ENCODE measurements around the gene SNX1. TPM values are rescaled to one million over a fixed set of nuclear protein-coding genes. Genes with fewer than 3 reads are reported as not detected.
A peak's percentile ranks its signal among the peaks of the same experiment; 100 is the strongest.

SNX1 gene
- total and polyA plus RNA-seq, 2 of the 8 experiments (the other 6 are each of a cell fraction or from before 2014, with no cell fraction given) = 27.9 to 59.8 TPM

DNA sequence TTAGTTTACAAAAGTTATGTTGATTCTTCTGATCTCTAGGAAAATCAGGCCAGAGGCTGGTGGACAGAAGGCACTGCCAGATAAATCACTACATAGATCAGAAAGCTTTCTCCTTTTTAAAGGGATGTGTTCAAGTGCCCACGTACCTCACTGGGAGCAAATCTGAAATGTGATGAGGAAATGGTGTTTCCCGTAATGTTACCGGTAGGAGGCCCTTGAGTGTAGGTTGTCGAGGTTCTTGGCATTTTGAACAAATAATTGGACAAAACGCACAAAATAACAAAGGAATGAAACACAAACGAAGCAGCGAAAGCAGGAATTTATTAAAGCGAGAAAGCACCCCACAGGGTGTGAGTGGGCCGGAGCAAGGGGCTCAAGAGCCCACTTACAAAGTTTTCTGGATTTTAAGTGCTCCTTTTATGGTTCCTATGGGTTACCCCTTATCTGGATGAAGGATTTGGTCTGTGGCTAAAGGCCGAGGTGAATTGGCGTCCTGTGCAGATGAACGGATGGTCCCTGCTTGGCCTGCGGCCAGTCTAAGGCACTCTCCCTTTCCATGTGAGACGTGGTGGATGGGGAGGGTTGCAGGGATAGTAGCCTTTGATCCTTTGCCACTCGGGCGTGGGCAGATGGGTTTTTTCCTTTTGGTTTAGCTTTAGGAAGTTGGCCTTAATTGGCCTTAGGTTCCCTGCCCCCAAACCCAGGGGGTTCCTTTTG lies 1.0 kb downstream of the SNX1 start:
- Histone ChIP-seq H4K91ac (replicated peaks; ENCODE audit: insufficient read length, low read length) (no peak overlapping the region), H3K14ac (ENCODE audit: insufficient read length) (no peak overlapping the region), H3K36me3 (ENCODE audit: control insufficient read depth in 2 of 4, insufficient read depth in 4 of 4, low read length in 3 of 4) (no peaks in the 10 kb centered on the region), H4K20me1 (replicated peaks in 1 of 2; ENCODE audit: control insufficient read depth in 1 of 2, insufficient read depth in 2 of 2, low read length in 2 of 2) (peaks cover 0 to 2% of the 10 kb centered on the region in 2 experiments), H3K23me2 (ENCODE audit: low read depth, low read length) (peaks cover 12% of the 10 kb centered on the region), H2BK5ac (ENCODE audit: low read depth, low read length) (no peak overlapping the region), H2BK20ac (ENCODE audit: low read length) (no peak overlapping the region), H3K79me1 (ENCODE audit: low read depth, low read length) (peaks cover 2% of the 10 kb centered on the region; the same call in 1 of the 2 replicates), H2BK15ac (ENCODE audit: low read length) (no peak overlapping the region), H3K79me2 (ENCODE audit: control insufficient read depth in 1 of 2, insufficient read depth in 2 of 2, low read length in 2 of 2) (peaks cover 0 to 57% of the 10 kb centered on the region in 2 experiments; a peak in 2 of 4 replicates), H3K4ac (replicated peaks; ENCODE audit: insufficient read length, low read depth, low read length) (no peak overlapping the region), H2BK12ac (ENCODE audit: low read depth, low read length) (no peak overlapping the region), H3K23ac (ENCODE audit: insufficient read length) (no peak overlapping the region), H3K4me1 (replicated peaks in 1 of 4; ENCODE audit: control insufficient read depth in 3 of 4, insufficient read depth in 4 of 4, low read length in 3 of 4) (peaks cover 2 to 6% (median 4%) of the 10 kb centered on the region in 4 experiments), H2AK5ac (ENCODE audit: low read depth, low read length) (no peak overlapping the region), H3K18ac (ENCODE audit: extremely low read depth, low read length) (no peak overlapping the region), H2BK120ac (replicated peaks; ENCODE audit: low read depth, low read length) (no peak overlapping the region), H3K4me2 (ENCODE audit: insufficient read depth in 1 of 2, low read depth in 2 of 2, low read length in 2 of 2) (peak overlapping the region; percentile 92 to 95), H3K56ac (replicated peaks; ENCODE audit: insufficient read length, low read depth, low read length) (no peak overlapping the region), H3K27ac (ENCODE audit: low read depth, low read length) (no peak overlapping the region), H3K27me3 (replicated peaks in 1 of 4; ENCODE audit: control insufficient read depth in 3 of 4, extremely low read depth in 1 of 4, insufficient read depth in 3 of 4, low read length in 3 of 4) (no peaks in the 10 kb centered on the region), H3K9ac (replicated peaks in 1 of 4; ENCODE audit: extremely low read depth in 1 of 4, low read depth in 3 of 4, low read length in 3 of 4) (peak overlapping the region in 3 of 4 experiments; percentile 4 to 49 (median 20); a peak in 3 of 7 replicates), H4K5ac (ENCODE audit: insufficient read length, low read depth, low read length) (no peak overlapping the region), H3K9me3 (ENCODE audit: insufficient read depth in 2 of 2, low read depth in 1 of 2, low read length in 1 of 2) (no peaks in the 10 kb centered on the region), H4K8ac (ENCODE audit: extremely low read depth, insufficient read depth, low read length) (no peak overlapping the region), H3K4me3 (ENCODE audit: extremely low read depth in 1 of 4, insufficient read depth in 2 of 4, low read depth in 3 of 4, low read length in 4 of 4) (peak overlapping the region; percentile 83 to 92 (median 86)), H2AFZ (ENCODE audit: low read length) (no peak overlapping the region)
- FAIRE-seq = no peak
- POLR2A ChIA-PET (ENCODE audit: partially characterized antibody) = interaction anchor here (0.8 kb wide), 1 partner anchor 71 kb away, joined by 3 read pairs; no protein-coding TSS in a partner anchor
- no peak for TF ChIP-seq RNF2 (IDR thresholded peaks at IDR 0.05; ENCODE audit: borderline replicate concordance, low read depth, low read length, missing control alignments, poor library complexity, severe bottlenecking)
- TF ChIP-seq, protein P1, sequence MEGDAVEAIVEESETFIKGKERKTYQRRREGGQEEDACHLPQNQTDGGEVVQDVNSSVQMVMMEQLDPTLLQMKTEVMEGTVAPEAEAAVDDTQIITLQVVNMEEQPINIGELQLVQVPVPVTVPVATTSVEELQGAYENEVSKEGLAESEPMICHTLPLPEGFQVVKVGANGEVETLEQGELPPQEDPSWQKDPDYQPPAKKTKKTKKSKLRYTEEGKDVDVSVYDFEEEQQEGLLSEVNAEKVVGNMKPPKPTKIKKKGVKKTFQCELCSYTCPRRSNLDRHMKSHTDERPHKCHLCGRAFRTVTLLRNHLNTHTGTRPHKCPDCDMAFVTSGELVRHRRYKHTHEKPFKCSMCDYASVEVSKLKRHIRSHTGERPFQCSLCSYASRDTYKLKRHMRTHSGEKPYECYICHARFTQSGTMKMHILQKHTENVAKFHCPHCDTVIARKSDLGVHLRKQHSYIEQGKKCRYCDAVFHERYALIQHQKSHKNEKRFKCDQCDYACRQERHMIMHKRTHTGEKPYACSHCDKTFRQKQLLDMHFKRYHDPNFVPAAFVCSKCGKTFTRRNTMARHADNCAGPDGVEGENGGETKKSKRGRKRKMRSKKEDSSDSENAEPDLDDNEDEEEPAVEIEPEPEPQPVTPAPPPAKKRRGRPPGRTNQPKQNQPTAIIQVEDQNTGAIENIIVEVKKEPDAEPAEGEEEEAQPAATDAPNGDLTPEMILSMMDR (IDR thresholded peaks at IDR 0.05; ENCODE audit: control extremely low read depth in 1 of 3, insufficient read depth in 1 of 3, low read depth in 1 of 3, low read length in 3 of 3) = peak in 1 of 3 experiments; percentile 13; a peak in 1 of 4 replicates
- no peak for DNase-seq (ENCODE audit: low read depth in 1 of 2, low spot score in 2 of 2)
- CTCF ChIA-PET (ENCODE audit: partially characterized antibody) = interaction anchor here (0.9 to 1.3 kb wide), 4 partner anchors 11 to 49 kb away, joined by 3 read pairs; no protein-coding TSS in a partner anchor
- WGBS, 2 experiments (ENCODE audit: extremely low coverage in 1 of 2, insufficient coverage in 1 of 2, insufficient read length in 1 of 2, insufficient replicate concordance in 2 of 2, low coverage in 1 of 2, low lambda C conversion rate in 2 of 2, missing lambda C conversion rate in 1 of 2) = 37% methylated on average over 16 of the region's 16 CpGs; no CpG with 5 or more reads in 1 of the 2 experiments

Measured in H1 (cell line).